ENCODE results near the gene CALCOCO2. TPM values are rescaled to one million over a fixed set of nuclear protein-coding genes. Genes with fewer than 3 reads are reported as not detected.
"Not testable (repeated sequence)": the region's sequence is repeated elsewhere in the genome, so short reads cannot be mapped to it uniquely, and the experiment has no call there.

The CALCOCO2 gene
- polyA plus RNA-seq (2013, experiment 1 of 2) = 17.3 TPM
- polyA plus RNA-seq (2013, experiment 2 of 2) = 22.2 TPM

- Histone ChIP-seq H3K27ac (ENCODE audit: low read depth, low read length) (no peak within 1 kb of the TSS), H3K9ac (ENCODE audit: low read depth, low read length) (peak within 1 kb of the TSS; percentile 9; the same call in 1 of the 2 replicates)
These were observed at the start of gene CALCOCO2 for GRCh38 chr17:48830840-48831548. TSS of gene CALCOCO2 (plus strand) at chr17:48831035. CDS start at chr17:48841708, 10,673 bp downstream.

GRCh38 chr17:48787828-48788227 lies 43.0 kb upstream of the CALCOCO2 start:
- H3K9ac ChIP-seq (ENCODE audit: low read depth, low read length) = no peak overlapping the region
- no peak overlapping the region for H3K4me3 ChIP-seq (ENCODE audit: low read length)
- no peaks in the 10 kb centered on the region for H3K4me1 ChIP-seq (ENCODE audit: insufficient read depth, low read length)
- no peak overlapping the region for H3K27ac ChIP-seq (ENCODE audit: low read depth, low read length)
- H3K27me3 ChIP-seq (ENCODE audit: insufficient read depth, low read length) = peaks cover 13% of the 10 kb centered on the region; the same call in 1 of the 2 replicates
- no peaks in the 10 kb centered on the region for H3K9me3 ChIP-seq (ENCODE audit: insufficient read depth, low read depth, low read length)
- no peaks in the 10 kb centered on the region for H3K36me3 ChIP-seq (ENCODE audit: insufficient read depth, low read length)
- 92% methylated on average over 7 of the region's 7 CpGs for WGBS

More at GRCh38 chr17:48830840-48831548, at the start of gene CALCOCO2:
- no peaks in the 10 kb centered on the region for H3K27me3 ChIP-seq (ENCODE audit: insufficient read depth, low read length)
- no peaks in the 10 kb centered on the region for H3K4me1 ChIP-seq (ENCODE audit: insufficient read depth, low read length)
- WGBS = 1% methylated on average over 48 of the region's 48 CpGs
- peak within 1 kb of the TSS; percentile 80 for H3K4me3 ChIP-seq (ENCODE audit: low read length)
- no peaks in the 10 kb centered on the region for H3K9me3 ChIP-seq (ENCODE audit: insufficient read depth, low read depth, low read length)
- H3K36me3 ChIP-seq (ENCODE audit: insufficient read depth, low read length) = no peaks in the 10 kb centered on the region

DNA sequence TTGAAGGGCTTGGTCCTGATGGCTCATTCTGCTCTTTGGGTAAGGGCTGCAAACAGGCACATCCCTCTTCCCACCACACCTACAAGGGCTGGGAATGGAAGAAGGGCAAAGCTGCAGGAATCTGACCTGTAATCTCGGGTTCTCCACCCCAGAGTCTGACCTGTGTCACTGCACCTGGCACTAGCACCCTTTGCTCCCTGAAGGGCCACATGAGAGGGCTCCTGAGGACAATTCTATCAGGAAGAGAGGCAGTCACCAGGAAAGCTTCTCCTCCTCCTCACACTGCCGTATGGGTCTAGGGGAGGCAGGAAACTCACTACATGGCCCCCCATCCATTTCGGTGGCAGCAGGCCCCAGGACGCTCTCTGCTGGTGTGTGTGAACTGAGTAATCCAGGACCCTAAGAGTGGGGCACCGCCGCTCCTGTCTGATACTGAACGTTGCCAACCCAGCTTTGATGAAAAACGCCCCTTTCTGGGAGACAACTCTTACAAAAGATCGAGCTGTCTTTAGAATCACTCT lies 40.2 kb upstream of the CALCOCO2 start:
- Histone ChIP-seq H3K9me3 (ENCODE audit: insufficient read depth, low read depth, low read length) (no peaks in the 10 kb centered on the region), H3K36me3 (ENCODE audit: insufficient read depth, low read length) (no peaks in the 10 kb centered on the region), H3K4me3 (ENCODE audit: low read length) (no peak overlapping the region), H3K4me1 (ENCODE audit: insufficient read depth, low read length) (no peaks in the 10 kb centered on the region), H3K27ac (ENCODE audit: low read depth, low read length) (no peak overlapping the region), H3K27me3 (ENCODE audit: insufficient read depth, low read length) (peaks cover 18% of the 10 kb centered on the region; the same call in 1 of the 2 replicates), H3K9ac (ENCODE audit: low read depth, low read length) (no peak overlapping the region)
- 41% methylated on average over 9 of the region's 9 CpGs for WGBS

GRCh38 chr17:48791128-48792032 lies 39.5 kb upstream of the CALCOCO2 start:
- H3K27ac ChIP-seq (ENCODE audit: low read depth, low read length) = no peak overlapping the region
- no peak overlapping the region for H3K4me3 ChIP-seq (ENCODE audit: low read length)
- H3K27me3 ChIP-seq (ENCODE audit: insufficient read depth, low read length) = peaks cover 18% of the 10 kb centered on the region; the same call in 1 of the 2 replicates
- no peaks in the 10 kb centered on the region for H3K9me3 ChIP-seq (ENCODE audit: insufficient read depth, low read depth, low read length)
- WGBS = 63% methylated on average over 14 of the region's 14 CpGs
- H3K4me1 ChIP-seq (ENCODE audit: insufficient read depth, low read length) = no peaks in the 10 kb centered on the region
- no peak overlapping the region for H3K9ac ChIP-seq (ENCODE audit: low read depth, low read length)
- H3K36me3 ChIP-seq (ENCODE audit: insufficient read depth, low read length) = no peaks in the 10 kb centered on the region

GRCh38 chr17:48792033-48792798 lies 38.6 kb upstream of the CALCOCO2 start:
- Histone ChIP-seq H3K9me3 (ENCODE audit: insufficient read depth, low read depth, low read length) (no peaks in the 10 kb centered on the region), H3K36me3 (ENCODE audit: insufficient read depth, low read length) (no peaks in the 10 kb centered on the region), H3K9ac (ENCODE audit: low read depth, low read length) (no peak overlapping the region), H3K27ac (ENCODE audit: low read depth, low read length) (no peak overlapping the region), H3K4me3 (ENCODE audit: low read length) (no peak overlapping the region), H3K4me1 (ENCODE audit: insufficient read depth, low read length) (no peaks in the 10 kb centered on the region), H3K27me3 (ENCODE audit: insufficient read depth, low read length) (peaks cover 18% of the 10 kb centered on the region; the same call in 1 of the 2 replicates)
- WGBS = 80% methylated on average over 3 of the region's 3 CpGs

- H3K27ac ChIP-seq (ENCODE audit: low read depth, low read length) = no peak overlapping the region
- H3K9me3 ChIP-seq (ENCODE audit: insufficient read depth, low read depth, low read length) = no peaks in the 10 kb centered on the region
- no peak overlapping the region for H3K4me3 ChIP-seq (ENCODE audit: low read length)
- 0 out of 2 replicates have a peak, but pooled peaks cover 9% of the 10 kb centered on the region for H3K27me3 ChIP-seq (ENCODE audit: insufficient read depth, low read length)
- no peaks in the 10 kb centered on the region for H3K4me1 ChIP-seq (ENCODE audit: insufficient read depth, low read length)
- H3K9ac ChIP-seq (ENCODE audit: low read depth, low read length) = no peak overlapping the region
- 81% methylated on average over 10 of the region's 10 CpGs for WGBS
- H3K36me3 ChIP-seq (ENCODE audit: insufficient read depth, low read length) = no peaks in the 10 kb centered on the region
These were observed 35.2 kb upstream of the CALCOCO2 start for GRCh38 chr17:48795444-48796162.

- H3K4me3 ChIP-seq (ENCODE audit: low read length); H3K4me1 ChIP-seq (ENCODE audit: insufficient read depth, low read length); H3K9me3 ChIP-seq (ENCODE audit: insufficient read depth, low read depth, low read length); H3K27ac ChIP-seq (ENCODE audit: low read depth, low read length); H3K9ac ChIP-seq (ENCODE audit: low read depth, low read length); H3K27me3 ChIP-seq (ENCODE audit: insufficient read depth, low read length); H3K36me3 ChIP-seq (ENCODE audit: insufficient read depth, low read length): not testable (repeated sequence)
- WGBS = 78% methylated on average over 6 of the region's 6 CpGs
These were observed 34.7 kb upstream of the CALCOCO2 start for GRCh38 chr17:48796163-48796522.

DNA sequence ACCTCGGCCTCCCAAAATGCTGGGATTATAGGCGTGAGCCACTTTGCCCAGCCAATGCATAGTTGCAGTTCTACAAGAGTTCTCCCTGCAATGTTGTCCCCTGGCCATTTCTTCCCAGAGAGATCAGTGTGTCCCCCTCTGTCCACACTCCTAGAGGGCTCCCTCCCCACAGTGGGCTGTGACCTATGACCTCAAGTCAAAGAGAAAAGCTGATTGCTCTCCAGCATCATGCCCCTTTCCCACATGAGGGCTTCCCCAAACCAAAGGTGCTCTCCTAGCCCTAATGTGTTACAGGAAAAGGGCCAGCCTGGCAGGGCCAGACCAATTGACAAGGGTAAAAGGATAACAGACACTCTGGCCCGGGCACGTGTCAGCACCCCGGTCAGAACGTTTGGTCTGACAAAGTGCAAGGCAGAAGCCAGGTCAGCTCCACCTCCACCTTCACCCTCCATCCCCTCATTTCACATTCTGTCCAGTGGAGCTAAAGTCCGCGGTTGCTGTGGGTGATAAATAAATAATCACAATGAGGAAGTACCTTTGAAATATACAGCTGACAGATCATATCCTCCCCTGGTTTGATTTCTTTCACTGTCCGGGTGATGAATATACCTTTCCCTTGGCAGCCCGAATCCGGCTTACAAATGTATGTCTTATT lies 31.6 kb upstream of the CALCOCO2 start:
- Histone ChIP-seq H3K4me3 (ENCODE audit: low read length) (no peak overlapping the region), H3K9ac (ENCODE audit: low read depth, low read length) (no peak overlapping the region; the same call in 1 of the 2 replicates), H3K27me3 (ENCODE audit: insufficient read depth, low read length) (0 out of 2 replicates have a peak, but pooled peaks cover 2% of the 10 kb centered on the region), H3K27ac (ENCODE audit: low read depth, low read length) (no peak overlapping the region), H3K4me1 (ENCODE audit: insufficient read depth, low read length) (no peaks in the 10 kb centered on the region), H3K36me3 (ENCODE audit: insufficient read depth, low read length) (no peaks in the 10 kb centered on the region), H3K9me3 (ENCODE audit: insufficient read depth, low read depth, low read length) (no peaks in the 10 kb centered on the region)
- 91% methylated on average over 11 of the region's 11 CpGs for WGBS

DNA sequence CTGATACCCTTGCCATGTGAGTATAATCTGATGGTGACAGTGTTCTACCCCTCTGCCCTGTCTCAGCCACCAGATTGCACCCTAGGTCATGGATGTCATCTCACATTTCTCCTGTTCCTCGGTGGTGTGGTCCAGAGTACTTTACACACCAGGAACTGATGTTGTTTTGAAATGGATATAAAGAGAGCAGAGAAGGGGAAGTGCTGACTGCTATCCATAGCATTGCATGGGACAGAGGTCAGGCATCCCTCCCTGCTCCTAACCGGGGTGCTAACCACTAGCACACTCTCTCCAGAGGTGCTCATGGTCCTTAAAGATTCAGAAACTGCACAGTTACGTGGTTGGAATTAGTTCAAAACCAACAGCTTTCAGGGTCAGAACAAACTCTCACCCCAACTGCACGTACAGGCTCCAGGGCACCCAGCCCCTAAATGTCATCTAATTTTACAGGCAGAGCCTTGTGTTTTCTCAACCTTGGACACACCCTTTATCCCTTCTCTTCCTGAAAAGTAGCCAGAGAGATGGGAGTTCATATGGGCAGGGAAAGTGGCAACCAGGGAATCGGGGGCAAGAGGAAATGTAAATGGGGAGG lies 30.1 kb upstream of the CALCOCO2 start:
- H3K9me3 ChIP-seq (ENCODE audit: insufficient read depth, low read depth, low read length) = no peaks in the 10 kb centered on the region
- H3K27me3 ChIP-seq (ENCODE audit: insufficient read depth, low read length) = no peaks in the 10 kb centered on the region
- H3K36me3 ChIP-seq (ENCODE audit: insufficient read depth, low read length) = no peaks in the 10 kb centered on the region
- 78% methylated on average over 5 of the region's 5 CpGs for WGBS
- no peak overlapping the region for H3K27ac ChIP-seq (ENCODE audit: low read depth, low read length)
- no peaks in the 10 kb centered on the region for H3K4me1 ChIP-seq (ENCODE audit: insufficient read depth, low read length)
- H3K4me3 ChIP-seq (ENCODE audit: low read length) = no peak overlapping the region
- H3K9ac ChIP-seq (ENCODE audit: low read depth, low read length) = no peak overlapping the region
